ENCODE results near the gene ZBTB46. TPM values are rescaled to one million over a fixed set of nuclear protein-coding genes. Genes with fewer than 3 reads are reported as not detected.

ZBTB46 gene
- total RNA-seq, 1 donor from 2014 or later: 1.7 TPM

DNA sequence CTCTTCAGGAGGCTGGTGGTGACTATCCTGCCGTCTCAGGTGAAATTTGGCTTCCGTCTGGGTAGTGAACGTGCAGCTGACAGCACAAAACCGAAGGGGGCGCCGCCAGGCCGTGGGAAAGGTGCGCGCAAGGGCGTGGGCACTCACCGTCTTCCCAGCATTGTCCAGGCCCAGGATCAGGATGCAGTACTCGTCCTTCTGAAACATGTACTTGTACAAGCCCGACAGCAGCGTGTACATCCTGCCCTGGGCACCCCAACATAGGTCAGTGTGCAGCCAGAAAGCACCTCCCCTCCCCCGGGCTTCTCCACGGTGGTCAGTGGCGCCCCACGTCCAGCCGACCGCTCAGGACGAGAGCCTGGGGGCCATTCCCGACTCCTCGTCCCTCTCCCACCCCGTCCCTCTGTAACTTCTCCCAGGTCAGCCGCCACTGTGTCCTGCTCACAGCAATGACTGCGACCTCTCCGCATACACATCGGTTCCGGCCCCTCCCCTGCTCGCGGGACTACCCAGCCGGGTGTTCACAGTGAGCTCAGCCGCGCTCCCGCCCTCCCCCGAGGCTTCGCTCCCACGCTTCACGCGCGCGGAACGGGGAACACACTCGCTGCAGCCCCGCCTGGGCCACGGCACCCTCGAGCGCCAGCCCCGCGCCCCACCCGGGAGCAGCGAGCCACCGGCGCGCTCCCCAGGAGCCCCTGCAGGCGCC is 124.1 kb downstream of the ZBTB46 start:
- DNase-seq (ENCODE audit: low spot score): no peak

- DNase-seq (ENCODE audit: low spot score): no peak
These were observed 124.9 kb downstream of the ZBTB46 start for GRCh38 chr20:63706027-63706695.

DNA sequence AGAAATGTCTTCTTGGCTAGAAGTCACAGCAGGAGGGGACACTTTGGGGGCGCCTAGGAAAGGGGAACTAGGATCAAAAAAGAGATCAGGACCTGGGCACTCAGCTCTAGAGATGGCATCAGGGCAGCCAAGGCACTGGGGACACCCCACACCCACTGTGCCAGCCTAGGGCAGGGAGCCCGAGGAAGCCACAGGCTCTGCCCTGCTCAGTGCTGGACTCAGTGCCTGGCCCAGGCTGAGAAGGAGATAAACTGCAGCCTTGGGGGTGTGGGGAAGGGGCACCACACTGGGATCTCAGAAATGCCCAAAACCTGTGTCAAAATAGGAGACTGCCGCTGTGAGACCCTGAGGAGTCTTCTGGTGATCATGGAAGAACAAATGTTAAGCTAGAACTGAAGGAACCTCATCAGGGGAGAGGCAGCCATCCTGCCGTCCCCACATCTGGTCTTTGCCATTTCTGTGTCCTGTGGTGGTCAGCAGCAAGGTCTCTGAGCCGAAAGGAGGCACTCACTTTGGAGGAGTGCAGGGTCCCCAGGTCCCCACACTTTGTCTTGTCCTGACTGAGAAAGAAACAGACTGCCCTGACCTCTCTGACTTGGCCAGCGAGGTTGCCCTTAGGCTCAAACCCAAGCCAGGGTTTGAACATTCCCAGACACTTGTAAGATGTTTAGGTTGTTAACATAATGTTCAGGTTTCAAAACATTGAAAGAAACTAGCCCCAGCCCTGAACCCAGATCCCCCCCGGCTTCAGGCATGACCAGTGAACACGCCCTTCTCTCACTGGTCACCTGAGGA is 125.6 kb downstream of the ZBTB46 start:
- DNase-seq (ENCODE audit: low spot score): no peak

GRCh38 chr20:63704749-63705117 is 126.3 kb downstream of the ZBTB46 start:
- no peak for DNase-seq (ENCODE audit: low spot score)

DNA sequence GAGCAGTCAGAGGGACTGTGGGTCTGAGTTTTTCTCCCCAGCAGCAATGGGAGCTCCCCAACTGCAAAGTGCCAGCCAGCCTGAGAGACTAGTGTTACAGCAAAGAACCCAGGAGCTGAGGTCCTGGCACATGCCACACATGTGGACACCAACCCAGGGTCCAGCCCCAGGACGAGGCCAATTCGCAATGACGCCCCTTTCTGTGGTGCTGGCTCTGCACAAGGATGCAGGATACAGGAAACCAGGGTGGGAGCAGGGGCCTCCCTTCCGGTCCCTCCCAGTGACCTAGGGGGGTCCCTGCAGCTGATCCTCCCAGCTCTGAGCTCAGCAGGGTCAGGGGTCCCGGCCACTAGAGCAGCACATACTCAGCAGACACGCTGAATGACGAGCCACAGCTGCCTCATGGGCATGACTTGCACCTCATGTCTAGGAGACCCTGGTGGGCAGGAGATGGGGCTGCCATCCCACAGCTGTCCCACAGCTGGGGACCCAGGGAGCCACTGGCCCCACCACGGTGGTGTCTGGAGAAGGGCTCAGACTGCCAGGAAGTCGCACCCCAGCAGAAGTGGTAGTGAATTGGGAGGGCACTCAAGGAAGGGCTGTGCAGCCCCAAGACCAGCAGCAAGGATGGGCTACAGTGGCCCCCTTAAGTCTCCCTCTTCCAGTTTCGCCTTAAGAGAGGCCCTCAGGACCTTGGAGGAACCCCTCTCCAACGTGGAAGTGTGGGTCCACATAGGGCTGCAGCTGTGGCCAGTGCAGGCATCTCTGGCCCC is 126.9 kb downstream of the ZBTB46 start:
- no peak for DNase-seq (ENCODE audit: low spot score)

- no peak for DNase-seq (ENCODE audit: low spot score)
These were observed 127.5 kb downstream of the ZBTB46 start for GRCh38 chr20:63703471-63703975.

DNA sequence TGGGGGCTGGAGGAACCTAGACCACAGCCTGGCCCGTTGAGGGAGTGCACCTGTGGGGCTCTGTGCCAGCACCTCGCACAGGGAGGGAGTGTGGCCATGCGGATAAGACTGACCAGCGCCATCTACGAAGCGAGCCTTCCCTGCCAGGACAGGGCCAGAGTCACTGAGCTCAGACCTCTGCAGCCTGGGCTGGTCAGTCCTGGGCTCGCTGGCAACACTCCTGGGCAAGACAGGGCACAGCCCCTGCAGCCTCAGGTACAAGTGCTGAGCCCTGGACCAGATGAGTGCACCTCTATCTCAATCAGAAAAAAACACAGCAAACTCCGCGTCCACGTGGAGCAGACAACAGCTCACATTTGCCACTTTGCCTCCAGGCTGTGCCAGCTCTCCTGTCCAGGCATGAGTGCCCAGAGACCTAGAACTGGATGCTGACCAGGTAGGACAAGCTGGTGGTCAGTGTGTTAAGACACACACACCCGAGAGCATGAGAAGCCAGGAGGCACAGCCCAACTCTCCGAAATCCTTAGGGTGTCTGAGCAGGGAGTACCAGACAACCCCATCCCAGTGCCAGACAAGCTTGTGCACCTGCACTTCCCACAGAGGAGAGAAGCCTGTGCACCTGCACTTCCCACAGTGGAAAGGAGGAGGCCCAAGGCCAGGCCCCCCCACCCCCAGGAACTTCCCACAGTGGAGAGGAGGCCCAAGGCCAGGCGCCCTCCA is 128.2 kb downstream of the ZBTB46 start:
- no peak for DNase-seq (ENCODE audit: low spot score)

GRCh38 chr20:63702036-63702665 is 128.9 kb downstream of the ZBTB46 start:
- DNase-seq (ENCODE audit: low spot score): no peak

DNA sequence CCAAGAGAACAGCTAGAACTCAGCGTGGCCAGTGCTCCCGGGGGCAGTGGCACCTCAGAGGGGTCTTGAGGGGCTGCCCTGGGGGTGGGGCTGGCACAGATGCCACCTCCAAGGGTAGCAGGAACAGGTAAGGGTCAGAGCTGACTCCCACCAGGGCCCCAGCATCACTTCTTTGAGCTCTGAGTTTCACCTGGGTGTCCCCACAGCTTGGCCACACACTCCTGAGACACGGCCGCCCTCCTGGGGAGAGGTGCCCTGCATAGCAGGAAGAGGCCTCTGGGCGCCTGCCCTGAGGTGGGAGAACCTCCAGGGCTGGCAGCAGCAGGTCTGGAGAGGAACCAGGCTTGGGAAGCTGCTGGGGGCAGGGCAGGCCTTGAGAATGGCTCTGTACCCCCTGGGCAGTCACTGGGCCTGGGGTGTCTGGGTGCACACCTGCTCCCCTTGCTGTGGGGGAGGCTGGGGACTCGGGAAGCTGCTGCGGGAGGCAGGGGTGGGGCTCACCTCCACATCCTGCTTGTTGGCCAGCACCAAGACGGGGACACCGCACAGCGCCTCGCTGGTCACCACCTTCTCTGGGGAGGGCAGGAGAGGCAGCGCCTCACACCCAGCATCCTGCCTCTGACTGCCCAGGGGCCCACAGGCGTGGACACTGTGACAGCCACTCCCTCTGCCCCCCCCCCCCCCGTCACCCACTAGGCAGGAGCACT is 129.6 kb downstream of the ZBTB46 start:
- DNase-seq (ENCODE audit: low spot score): no peak

DNA sequence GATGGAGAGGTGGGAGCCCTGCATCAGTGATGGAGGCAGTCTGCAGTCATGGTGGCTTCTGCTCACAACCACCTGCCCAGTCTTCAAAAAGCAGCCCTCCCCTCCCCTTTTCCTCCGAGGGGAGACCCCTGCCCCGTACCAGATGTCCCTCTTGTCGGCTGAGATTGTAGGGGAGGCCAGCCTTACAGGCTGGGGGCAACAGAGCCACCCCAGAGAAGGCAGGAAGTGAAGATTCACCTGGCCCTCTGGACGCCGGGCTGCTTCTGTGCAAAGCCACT is 130.1 kb downstream of the ZBTB46 start:
- DNase-seq (ENCODE audit: low spot score): no peak

- DNase-seq (ENCODE audit: low spot score): no peak
These were observed 130.6 kb downstream of the ZBTB46 start for GRCh38 chr20:63700199-63701050.

DNA sequence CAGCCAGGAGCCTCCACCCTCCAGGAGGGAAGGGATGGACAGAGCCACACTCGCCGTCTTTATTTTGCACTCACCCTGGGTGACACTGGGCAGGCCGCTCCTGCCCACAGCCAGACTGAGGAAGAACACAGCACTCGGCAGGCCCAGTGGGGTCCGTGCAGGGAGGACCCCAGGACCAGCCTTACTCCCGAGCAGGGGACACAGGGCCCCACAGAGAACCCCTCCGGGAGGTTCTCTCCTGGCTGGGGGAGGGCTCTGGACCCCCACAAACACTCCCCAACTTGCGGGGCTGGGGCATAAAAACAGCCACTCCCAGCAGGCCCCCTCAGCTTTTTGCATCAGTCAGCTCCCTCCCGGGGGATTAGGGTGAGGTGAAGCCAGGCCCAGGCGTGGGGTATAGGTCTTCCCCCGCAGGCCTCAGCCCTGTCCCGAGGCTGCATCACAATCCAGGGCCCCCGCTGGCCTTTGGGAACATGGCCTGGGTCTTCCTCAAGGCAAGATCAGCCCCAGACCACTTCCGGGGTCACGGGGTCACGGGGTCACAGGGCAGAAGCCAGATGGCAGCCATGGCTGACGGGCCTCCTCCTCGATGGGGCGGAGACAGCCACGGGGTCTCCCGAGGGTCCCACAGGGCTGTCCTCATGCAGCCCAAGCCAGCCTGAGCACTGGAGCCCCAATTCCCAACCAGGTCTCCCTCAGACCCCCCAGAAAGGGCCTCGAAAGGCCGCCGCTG is 131.4 kb downstream of the ZBTB46 start:
- DNase-seq (ENCODE audit: low spot score): no peak

- no peak for DNase-seq (ENCODE audit: low spot score)
These were observed 132.2 kb downstream of the ZBTB46 start for GRCh38 chr20:63698739-63699465.

GRCh38 chr20:63697868-63698545 is 133.1 kb downstream of the ZBTB46 start:
- no peak for DNase-seq (ENCODE audit: low spot score)

GRCh38 chr20:63697357-63697867 is 133.7 kb downstream of the ZBTB46 start:
- DNase-seq (ENCODE audit: low spot score): no peak

- no peak for DNase-seq (ENCODE audit: low spot score)
These were observed 134.3 kb downstream of the ZBTB46 start, which contains the start of gene TNFRSF6B for GRCh38 chr20:63696628-63697356. TNFRSF6B (plus strand) TSS chr20:63696652; CDS start chr20:63696768, 116 bp downstream.

Data from umbilical cord (tissue), 2 donors.